Spinal cord (tissue), 10 donors: Measurements from ENCODE around the gene CTDSPL. TPM values are rescaled to one million over a fixed set of nuclear protein-coding genes. Genes with fewer than 3 reads are reported as not detected.
A peak's percentile ranks its signal among the peaks of the same experiment; 100 is the strongest.

Experiments used
- DNase-seq, 6 donors: peaks; one replicate each; pipeline versions ENCODE4 v3.0.0 to v3.0.0-alpha.2; 2013 to 2015; ENCODE audit warnings: low spot score in 6 of 6, low read depth in 4 of 6
- H3K27ac ChIP-seq: one replicate; pipeline ENCODE4 v1.5.1; 2013; ENCODE audit warnings: low read depth, low read length, control low read depth
- H3K27me3 ChIP-seq: one replicate; pipeline ENCODE4 v1.6.1; 2013; ENCODE audit warnings: low read length; ENCODE audit not compliant: control insufficient read depth, insufficient read depth
- H3K36me3 ChIP-seq: one replicate; pipeline ENCODE4 v1.6.1; 2013; ENCODE audit warnings: low read length; ENCODE audit not compliant: control insufficient read depth, insufficient read depth
- H3K4me1 ChIP-seq: one replicate; pipeline ENCODE4 v1.6.1; 2013; ENCODE audit warnings: low read length; ENCODE audit not compliant: control insufficient read depth, insufficient read depth
- H3K4me3 ChIP-seq: one replicate; pipeline ENCODE4 v1.5.1; 2013; ENCODE audit warnings: low read depth, low read length, control low read depth
- H3K9me3 ChIP-seq: one replicate; pipeline ENCODE4 v1.6.1; 2013; ENCODE audit warnings: low read length; ENCODE audit not compliant: control insufficient read depth, insufficient read depth
- whole genome bisulfite sequencing: methylation state at CpG from one replicate; pipeline ENCODE4 v1.1.5; 2013; ENCODE audit warnings: missing lambda C conversion rate; ENCODE audit not compliant: insufficient coverage; 5-methylcytosine and 5-hydroxymethylcytosine counted together
- polyA plus RNA-seq, 2 donors: library from polyadenylated mRNA; unstranded; fragments of 120-200 nt; gene quantifications; one replicate each; pipeline ENCODE4 v1.2.1, GENCODE V29; 2013; ENCODE audit not compliant: insufficient read length in 2 of 2
- total RNA-seq, 2 donors: library from RNA; depleted of rRNA in 1 of 2; stranded (reverse); fragments of 120-200 nt in 1 of 2; fragments of >200 nt in 1 of 2; gene quantifications; one replicate each; pipeline versions ENCODE4 v1.2.3 to v1.2.4, GENCODE V29; 2013 to 2014
- donor health status: healthy.

Gene CTDSPL
- total and polyA plus RNA-seq, 4 donors: 19.7 to 45.5 (median 30.6) TPM

- WGBS: no CpG with 5 or more reads among the region's 8 CpGs
- DNase-seq: no peak
- Histone ChIP-seq H3K9me3 (no peaks in the 10 kb centered on the region), H3K4me1 (peaks cover 8% of the 10 kb centered on the region), H3K27ac (peak overlapping the region; percentile 88), H3K4me3 (no peak overlapping the region), H3K36me3 (no peaks in the 10 kb centered on the region), H3K27me3 (no peaks in the 10 kb centered on the region)
Observed at GRCh38 chr3:37934631-37935289, 73.1 kb downstream of the CTDSPL start.

- Histone ChIP-seq H3K27ac (peak overlapping the region; percentile 88), H3K27me3 (no peaks in the 10 kb centered on the region)
Observed at GRCh38 chr3:37935290-37935668, 73.6 kb downstream of the CTDSPL start.

DNA sequence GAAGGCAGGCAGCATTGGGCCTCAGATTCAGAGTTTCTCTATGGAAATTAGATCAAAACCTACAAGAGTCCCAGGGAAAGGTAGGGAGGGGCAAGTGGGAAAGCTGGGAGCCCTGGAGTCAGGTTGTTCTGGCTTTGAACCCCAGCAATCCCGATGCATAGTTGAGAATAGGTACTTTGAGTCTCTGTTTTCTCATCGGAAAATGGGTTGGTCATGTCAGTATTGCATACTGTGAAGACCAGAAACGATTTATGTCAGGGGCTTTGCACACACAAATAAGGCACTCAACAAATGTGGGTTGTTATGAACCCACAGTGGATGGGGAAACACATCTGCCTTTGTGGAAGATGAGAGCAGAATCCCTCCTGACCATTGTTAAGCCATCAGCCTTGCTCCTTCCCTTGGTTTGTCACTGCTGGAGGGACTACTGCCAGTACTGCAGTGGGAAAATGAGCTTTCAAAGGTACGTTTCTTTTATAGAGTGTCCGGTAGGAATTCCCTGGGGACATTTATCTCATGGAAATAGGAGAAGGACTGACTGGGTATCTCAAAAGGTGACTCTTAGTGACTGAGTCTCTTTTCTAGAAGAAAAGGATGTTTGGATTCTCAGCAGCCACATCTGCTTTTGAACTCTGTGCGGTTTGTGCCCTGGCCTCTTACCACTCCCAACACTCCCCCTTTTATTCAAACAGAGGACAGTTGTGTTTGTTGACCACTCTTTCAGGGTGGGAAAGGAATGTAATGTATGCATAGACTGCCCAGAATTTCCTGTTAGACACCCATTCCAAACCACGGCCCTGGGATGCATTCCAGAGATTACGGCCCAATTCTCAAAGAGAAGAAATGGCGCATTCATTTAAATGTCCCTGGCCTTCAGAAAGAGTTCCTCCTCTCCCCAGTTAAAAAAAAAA lies 74.3 kb downstream of the CTDSPL start:
- peak in 2 of 6 donors; percentile 28 to 67 for DNase-seq
- Histone ChIP-seq H3K9me3 (no peaks in the 10 kb centered on the region), H3K27me3 (no peaks in the 10 kb centered on the region), H3K27ac (peak overlapping the region; percentile 88), H3K36me3 (no peaks in the 10 kb centered on the region), H3K4me3 (no peak overlapping the region), H3K4me1 (peaks cover 8% of the 10 kb centered on the region)
- 56% methylated on average over 4 of the region's 9 CpGs for WGBS

More at GRCh38 chr3:37935290-37935668, 73.6 kb downstream of the CTDSPL start:
- H3K9me3 ChIP-seq: no peaks in the 10 kb centered on the region
- H3K36me3 ChIP-seq: no peaks in the 10 kb centered on the region
- H3K4me1 ChIP-seq: peaks cover 8% of the 10 kb centered on the region
- H3K4me3 ChIP-seq: no peak overlapping the region
- no CpG with 5 or more reads among the region's 1 CpG for WGBS
- DNase-seq: no peak

DNA sequence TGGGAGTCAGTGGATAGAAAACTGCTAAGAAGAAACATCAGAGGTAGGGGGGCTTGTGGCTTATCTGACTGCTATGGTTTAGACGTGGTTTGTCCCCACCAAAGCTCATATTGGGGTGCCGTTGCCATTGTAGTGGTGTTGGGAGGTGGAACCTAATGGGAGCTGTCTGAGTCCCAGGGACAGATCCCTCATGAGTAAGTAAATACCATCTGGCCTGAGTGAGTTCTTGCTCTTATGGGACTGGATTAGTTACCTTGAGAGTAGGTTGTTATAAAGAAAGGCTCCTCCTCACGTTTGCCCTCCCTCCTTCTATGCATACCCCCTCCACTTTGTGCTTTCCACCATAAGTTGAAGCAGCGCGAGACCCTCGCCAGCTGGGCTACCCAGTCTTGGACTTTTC lies 75.5 kb downstream of the CTDSPL start:
- H3K36me3 ChIP-seq: no peaks in the 10 kb centered on the region
- no peak for DNase-seq
- H3K27ac ChIP-seq: peak overlapping the region; percentile 88
- peaks cover 13% of the 10 kb centered on the region for H3K4me1 ChIP-seq
- 93% methylated on average over 6 of the region's 6 CpGs for WGBS
- no peaks in the 10 kb centered on the region for H3K9me3 ChIP-seq
- no peaks in the 10 kb centered on the region for H3K27me3 ChIP-seq
- H3K4me3 ChIP-seq: no peak overlapping the region

DNA sequence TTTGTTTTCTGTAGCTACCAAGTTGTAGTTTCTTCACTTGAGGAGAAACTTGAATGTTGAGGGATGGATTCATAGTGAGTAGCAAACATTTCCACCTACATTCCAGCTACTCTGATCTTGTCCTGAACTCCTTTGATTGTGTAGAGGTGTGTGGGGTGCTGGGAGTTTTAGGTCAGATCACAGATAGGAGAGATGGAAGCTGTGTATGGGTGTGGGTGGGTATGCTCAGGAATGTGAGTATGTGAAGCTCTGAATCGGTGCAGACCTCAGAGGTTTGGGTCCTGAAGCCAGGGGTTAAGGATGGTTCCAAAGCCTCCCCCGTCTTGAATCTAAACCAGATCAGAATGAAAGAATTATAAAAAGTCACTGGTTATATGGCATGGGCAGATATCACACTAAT lies 76.3 kb downstream of the CTDSPL start:
- no peak for DNase-seq
- peaks cover 13% of the 10 kb centered on the region for H3K4me1 ChIP-seq
- 100% methylated on average over 1 of the region's 2 CpGs for WGBS
- no peaks in the 10 kb centered on the region for H3K9me3 ChIP-seq
- no peak overlapping the region for H3K4me3 ChIP-seq
- H3K36me3 ChIP-seq: no peaks in the 10 kb centered on the region
- no peaks in the 10 kb centered on the region for H3K27me3 ChIP-seq
- H3K27ac ChIP-seq: peak overlapping the region; percentile 88

DNA sequence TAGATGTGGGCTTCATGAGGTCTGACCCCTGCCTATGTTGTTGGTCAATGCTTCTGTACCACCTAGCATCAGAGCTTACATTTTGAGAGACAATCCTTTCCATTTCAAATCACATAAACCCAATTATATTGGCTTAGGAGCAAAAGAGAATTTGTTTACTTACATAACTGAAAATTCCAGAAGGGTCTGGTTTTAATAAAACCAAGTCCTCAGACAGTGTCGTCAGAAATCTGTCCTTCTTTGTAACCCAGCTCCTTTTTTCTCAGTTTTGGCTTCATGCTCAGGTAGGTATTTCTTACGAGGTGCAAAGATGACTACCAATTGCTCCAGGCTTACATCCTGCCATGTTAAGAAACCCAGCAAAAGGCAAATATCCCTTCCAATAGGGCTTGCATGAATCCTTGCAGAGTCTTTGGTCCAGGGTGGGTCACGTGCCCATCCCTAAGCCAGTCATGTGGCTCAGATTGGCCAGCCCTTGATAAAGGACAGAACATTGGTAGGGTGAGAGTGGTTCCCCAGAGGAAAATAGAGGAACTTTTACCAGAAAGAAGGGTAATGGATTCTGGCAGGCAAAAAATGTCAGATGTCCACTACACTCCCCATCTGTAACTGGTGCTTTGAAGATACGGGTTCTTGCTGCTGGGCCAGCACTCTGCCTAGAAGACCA lies 78.7 kb downstream of the CTDSPL start:
- H3K27me3 ChIP-seq: no peaks in the 10 kb centered on the region
- WGBS: 97% methylated on average over 3 of the region's 4 CpGs

GRCh38 chr3:37941608-37942508 lies 80.2 kb downstream of the CTDSPL start:
- Histone ChIP-seq H3K4me3 (no peak overlapping the region), H3K4me1 (peaks cover 17% of the 10 kb centered on the region), H3K27me3 (no peaks in the 10 kb centered on the region), H3K36me3 (no peaks in the 10 kb centered on the region), H3K27ac (peak overlapping the region; percentile 57), H3K9me3 (no peaks in the 10 kb centered on the region)
- WGBS: 90% methylated on average over 7 of the region's 12 CpGs
- no peak for DNase-seq

More for the DNA sequence above, 78.7 kb downstream of the CTDSPL start:
- no peaks in the 10 kb centered on the region for H3K36me3 ChIP-seq
- no peak overlapping the region for H3K27ac ChIP-seq
- no peaks in the 10 kb centered on the region for H3K9me3 ChIP-seq
- no peak for DNase-seq
- peaks cover 13% of the 10 kb centered on the region for H3K4me1 ChIP-seq
- H3K4me3 ChIP-seq: no peak overlapping the region

DNA sequence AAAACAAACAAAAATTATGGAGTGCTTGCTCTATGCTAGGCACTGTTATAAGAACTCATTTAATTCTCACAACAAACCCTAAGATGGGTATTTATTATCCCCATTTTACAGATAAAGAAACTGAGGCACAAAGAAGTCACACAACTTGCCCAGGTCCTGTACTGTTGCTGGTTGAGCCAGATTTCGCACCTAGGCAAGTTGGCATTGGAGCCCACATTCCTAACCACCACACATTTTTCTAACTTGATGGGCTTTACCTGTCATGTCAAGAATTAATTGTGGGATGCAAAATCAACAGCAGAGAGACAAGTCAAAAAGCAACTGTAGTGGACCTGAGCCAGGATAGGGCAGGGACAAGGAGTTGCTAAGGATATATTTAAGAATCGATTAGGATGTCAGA lies 81.0 kb downstream of the CTDSPL start:
- H3K27ac ChIP-seq: peak overlapping the region; percentile 57
- no peaks in the 10 kb centered on the region for H3K36me3 ChIP-seq
- peaks cover 19% of the 10 kb centered on the region for H3K4me1 ChIP-seq
- no peak for DNase-seq
- 100% methylated on average over 1 of the region's 2 CpGs for WGBS
- H3K27me3 ChIP-seq: no peaks in the 10 kb centered on the region
- no peak overlapping the region for H3K4me3 ChIP-seq
- H3K9me3 ChIP-seq: no peaks in the 10 kb centered on the region

DNA sequence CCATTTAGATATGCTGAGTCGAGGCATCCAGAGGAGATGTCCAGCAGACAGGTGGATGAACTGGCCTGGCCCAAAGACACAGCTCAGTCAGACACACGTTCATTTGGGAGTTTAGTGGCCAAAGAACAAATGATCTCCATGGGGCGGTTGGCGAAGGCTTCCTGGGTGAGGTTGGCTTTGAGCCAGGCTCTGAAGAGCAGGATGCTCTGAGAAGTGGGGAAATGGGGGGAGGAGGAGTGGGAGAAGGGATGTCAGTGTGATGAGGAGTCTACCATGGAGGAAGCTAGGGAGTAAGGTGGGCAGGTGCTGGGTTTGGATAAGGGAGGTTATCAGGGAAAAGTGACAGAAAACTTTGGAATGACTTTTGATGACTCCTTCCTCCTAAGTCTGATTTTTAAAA lies 81.4 kb downstream of the CTDSPL start:
- Histone ChIP-seq H3K9me3 (no peaks in the 10 kb centered on the region), H3K27ac (no peak overlapping the region), H3K4me1 (peaks cover 19% of the 10 kb centered on the region), H3K27me3 (no peaks in the 10 kb centered on the region), H3K4me3 (no peak overlapping the region), H3K36me3 (no peaks in the 10 kb centered on the region)
- 79% methylated on average over 4 of the region's 4 CpGs for WGBS
- no peak for DNase-seq
